GM18909 (cell line): ENCODE measurements around the gene CORIN.
A peak's percentile ranks its signal among the peaks of the same experiment; 100 is the strongest.
"Not testable (repeated sequence)": the region's sequence is repeated elsewhere in the genome, so short reads cannot be mapped to it uniquely, and the experiment has no call there.

Experiments used
- ATAC-seq: cut with Tn5 transposase; IDR thresholded peaks from one replicate; pipeline ENCODE4 v1.9.1; 2021; ENCODE audit warnings: mild to moderate bottlenecking; ENCODE audit not compliant: unreplicated experiment, poor library complexity

CORIN gene

GRCh38 chr4:47736146-47736545, 101.7 kb downstream of the CORIN start:
- no peak for ATAC-seq

DNA sequence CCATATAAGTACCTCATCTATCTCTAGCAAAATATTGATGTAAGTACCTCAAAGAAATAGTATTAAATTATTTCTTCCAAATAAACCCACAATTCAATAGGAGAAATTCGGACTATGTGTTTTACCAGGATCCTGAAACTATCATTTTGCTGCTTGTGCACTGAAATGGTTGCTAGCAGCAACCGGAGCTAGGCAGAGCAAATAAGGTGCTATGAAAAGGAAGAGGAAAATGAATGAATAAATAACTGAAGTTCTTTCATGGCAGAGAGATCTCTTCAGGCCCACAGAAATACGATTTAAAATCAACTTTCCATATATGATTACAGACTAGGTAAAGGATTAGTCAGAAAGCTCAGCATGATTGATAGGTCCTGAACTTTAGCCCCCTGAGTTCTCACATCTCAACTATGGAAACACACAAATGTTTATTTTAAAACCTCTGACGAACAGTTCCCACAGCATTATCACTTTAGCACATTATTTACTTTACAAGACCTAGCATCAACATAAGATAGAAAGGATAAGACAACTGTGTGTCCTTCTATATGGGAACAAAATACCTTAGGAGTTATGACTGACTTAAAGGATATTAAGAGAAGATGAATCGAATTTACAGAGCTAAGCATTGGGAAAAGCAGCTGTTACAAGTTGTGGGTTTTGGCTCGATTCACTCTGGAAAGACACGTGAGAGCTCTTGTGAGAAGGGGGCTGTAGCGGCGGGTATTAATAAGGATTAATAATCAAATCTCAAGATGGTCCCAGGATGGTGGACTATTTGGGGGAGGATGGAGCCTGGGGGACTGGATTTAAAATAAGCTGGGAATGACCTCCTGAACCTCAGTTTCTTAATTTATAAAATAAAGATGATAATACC, 104.3 kb downstream of the CORIN start:
- ATAC-seq, result no peak

DNA sequence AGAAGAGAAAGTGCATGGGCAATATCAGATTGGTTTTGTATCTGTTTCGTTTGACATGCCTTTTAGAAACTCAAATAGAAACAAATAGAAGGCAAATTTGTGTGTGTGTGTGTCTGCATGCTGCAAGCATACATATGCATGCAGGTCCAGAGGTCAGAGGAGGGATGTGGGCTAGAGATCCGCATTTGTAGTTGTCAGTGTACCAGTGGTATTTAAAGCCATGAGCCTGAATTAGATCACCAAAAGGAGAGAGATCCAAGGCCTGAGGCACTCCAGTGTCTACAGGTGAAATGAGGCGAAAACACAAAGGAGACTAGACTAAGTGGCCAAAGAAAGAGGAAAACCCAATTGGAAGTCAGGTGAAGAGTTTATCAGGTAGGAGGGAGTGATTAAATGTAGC, 106.7 kb downstream of the CORIN start:
- ATAC-seq, result no peak

- ATAC-seq, result no peak
These were observed 108.7 kb downstream of the CORIN start for GRCh38 chr4:47729131-47729680.

DNA sequence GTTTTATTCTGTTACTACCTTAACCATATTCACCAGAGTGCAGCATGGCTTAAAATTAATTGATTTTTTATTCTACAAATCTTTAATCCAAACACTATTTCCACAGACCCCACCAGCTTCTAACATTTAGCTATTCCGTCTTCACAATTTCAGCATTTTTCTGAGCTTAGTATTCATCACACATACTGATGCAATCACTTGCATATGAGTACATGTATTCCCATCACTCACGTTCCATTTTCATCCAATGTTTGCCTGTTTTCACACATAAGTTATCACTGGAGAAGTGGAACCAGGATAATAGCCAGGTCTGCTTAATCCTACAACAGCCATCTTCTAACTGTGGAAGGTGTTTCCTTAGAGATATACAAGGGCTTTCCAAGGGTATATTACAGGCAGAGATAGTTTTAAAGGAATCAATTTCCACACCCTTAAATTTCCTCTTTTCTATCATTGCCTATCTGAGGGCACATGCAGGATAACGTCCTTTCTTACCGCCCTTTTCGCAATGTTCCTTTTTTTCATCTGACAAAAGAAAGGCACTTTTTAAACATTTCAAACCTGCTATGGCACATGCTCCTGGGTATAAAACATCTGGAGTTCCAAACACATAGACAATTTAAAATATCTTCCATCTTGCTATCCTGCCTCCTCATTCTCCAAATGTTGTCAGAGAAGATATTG, 115.8 kb downstream of the CORIN start:
- no peak for ATAC-seq

- no peak for ATAC-seq
These were observed 116.4 kb downstream of the CORIN start for GRCh38 chr4:47721485-47721884.

DNA sequence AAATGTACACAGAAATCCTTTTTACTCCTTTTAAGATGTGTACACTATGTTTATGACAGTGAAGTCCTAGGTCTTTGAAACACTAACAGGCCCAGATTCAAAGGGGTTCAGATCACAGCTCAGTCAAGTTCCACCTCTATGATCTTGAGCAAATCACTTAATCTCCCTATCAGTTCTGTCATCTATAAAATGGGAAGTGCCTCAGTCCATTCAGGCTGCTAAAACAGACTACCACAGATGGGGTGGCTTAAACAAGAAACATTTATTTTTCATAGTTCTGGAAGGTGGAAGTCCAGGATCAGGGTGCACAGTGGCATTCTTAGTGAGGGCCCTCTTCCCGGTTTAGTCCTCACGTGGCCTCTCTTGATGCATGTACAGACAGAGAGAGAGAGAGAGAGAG, 117.1 kb downstream of the CORIN start:
- ATAC-seq, result no peak

GRCh38 chr4:47719576-47719975, 118.3 kb downstream of the CORIN start:
- no peak for ATAC-seq

DNA sequence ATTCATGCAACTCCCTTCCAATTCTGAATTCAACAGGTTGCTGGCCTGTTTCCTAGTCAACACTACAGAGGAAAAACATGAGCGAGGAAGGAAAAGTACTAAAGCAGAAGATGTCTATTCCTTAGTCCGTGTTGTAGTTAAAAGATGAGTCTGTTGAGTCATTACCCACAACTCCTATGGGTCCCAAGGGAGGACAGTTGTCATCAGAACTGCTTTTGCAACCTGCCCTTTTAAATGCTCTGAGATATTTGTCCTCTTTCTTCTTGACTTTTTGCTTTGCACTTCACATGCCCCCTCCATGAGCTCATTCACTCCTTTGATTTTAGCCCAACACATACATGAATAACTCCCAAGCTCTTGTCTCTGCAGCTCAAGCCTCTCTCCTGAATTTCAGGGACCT, 119.2 kb downstream of the CORIN start:
- ATAC-seq, result no peak

GRCh38 chr4:47717188-47717587, 120.7 kb downstream of the CORIN start:
- no peak for ATAC-seq

DNA sequence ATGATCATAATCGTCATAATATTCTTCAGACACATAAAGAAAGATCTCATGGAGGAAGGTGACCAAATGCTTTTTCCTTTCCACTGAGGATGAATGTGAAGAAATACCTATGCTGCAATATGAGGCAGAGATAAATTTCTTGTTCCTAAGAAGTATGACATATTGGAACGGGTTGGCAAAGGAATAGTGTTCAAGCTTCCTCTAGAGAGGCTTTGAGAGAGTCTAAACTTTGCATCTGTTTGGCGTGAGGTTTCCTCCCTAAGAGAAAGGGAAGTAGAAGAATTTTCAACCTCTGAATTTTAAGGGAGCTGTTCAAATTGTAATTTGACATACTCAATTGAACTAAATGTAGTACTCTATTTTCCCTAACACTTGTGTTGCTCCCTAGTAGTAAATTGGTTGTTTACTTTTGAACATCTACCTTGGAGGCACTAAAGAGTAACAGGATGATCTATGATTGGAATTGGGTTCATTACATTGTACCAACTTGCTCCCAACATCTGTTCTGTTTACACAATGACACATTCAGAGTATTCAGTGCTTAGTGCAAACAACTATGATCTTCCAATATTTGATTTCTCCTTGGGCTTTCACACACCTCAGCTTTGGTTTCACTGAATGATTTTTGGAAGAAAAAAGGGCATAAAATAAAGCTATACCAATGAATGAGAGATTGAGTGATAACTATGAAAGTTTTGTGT, 122.0 kb downstream of the CORIN start:
- no peak for ATAC-seq

DNA sequence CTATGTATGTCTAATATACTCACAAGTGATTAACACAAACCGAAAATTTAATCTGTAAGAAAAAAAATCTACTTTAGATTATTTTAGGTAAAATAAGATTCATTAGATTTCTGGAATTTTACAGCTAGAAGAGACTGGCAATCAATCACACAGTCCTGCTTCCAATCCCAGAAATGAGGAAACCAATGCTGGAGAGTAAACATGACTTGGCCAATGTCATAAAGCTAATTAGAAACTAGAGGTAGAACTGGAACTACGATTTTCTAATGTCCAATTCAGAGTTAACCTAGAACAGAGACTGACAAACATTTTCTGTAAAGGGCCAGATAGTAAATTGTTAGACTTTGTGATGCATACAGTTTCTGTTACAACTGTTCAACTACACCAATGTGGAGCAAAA, 123.6 kb downstream of the CORIN start:
- no peak for ATAC-seq

DNA sequence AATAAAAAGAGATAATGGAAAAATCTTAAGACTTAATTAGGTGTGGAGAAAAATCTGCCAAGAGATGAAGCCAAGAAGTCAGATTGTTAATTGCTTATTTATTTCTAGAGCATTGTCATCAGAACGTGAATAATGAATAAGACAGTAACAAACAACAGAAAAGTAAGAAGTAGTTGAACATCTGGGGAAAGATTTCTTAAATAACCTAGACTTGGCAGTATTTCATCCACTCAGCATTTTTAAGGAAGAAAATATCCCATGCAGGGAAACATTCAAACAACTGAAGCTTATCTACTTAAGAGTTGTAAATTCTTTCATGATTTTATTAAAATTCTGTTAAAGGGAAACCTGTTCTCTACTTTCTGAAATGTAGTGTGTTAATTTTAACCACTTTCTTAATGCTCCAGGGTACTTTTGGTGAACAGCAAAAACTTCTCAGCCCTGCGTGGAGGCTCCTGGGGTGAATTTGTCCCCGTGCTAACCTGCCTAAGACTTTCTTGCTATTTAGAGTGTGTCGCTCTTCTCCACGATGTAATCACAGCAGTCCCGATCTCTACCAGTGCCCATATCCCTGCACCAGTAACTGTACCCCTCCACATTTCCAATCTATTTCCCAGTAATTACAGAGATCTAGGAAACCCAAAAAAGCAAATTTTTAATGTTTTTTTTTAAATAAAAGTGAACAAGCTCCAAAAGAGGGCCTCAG, 124.6 kb downstream of the CORIN start:
- ATAC-seq, result no peak

DNA sequence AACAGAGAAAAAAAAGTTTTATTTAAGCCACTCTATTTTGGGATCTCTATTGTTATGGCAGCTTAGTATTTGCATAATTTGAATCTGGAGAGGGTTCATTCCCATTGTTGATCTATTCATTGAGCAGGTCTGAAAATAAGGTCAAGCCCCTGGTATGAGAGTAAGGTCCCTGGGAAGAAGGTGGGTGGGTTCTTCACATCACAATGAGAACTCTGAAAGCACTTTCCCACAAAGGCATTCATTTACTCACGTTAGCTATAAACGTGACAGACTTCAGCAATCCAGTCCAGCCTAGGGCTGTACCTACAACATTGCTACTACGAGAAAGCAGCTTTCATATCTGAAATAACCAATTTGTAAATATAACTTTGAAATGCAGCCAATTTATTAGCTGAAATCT, 126.2 kb downstream of the CORIN start:
- no peak for ATAC-seq

- ATAC-seq, result no peak
These were observed 126.7 kb downstream of the CORIN start for GRCh38 chr4:47711183-47711582.

DNA sequence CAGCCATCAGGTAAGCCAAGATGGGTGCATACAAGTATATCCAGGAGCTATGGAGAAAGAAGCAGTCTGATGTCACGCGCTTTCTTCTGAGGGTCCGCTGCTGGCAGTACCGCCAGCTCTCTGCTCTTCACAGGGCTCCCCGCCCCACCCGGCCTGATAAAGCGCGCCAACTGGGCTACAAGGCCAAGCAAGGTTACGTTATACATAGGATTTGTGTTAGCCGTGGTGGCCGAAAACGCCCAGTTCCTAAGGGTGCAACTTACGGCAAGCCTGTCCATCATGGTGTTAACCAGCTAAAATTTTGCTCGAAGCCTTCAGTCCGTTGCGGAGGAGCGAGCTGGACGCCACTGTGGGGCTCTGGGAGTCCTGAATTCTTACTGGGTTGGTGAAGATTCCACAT, 131.5 kb downstream of the CORIN start:
- ATAC-seq, result not testable (repeated sequence)

DNA sequence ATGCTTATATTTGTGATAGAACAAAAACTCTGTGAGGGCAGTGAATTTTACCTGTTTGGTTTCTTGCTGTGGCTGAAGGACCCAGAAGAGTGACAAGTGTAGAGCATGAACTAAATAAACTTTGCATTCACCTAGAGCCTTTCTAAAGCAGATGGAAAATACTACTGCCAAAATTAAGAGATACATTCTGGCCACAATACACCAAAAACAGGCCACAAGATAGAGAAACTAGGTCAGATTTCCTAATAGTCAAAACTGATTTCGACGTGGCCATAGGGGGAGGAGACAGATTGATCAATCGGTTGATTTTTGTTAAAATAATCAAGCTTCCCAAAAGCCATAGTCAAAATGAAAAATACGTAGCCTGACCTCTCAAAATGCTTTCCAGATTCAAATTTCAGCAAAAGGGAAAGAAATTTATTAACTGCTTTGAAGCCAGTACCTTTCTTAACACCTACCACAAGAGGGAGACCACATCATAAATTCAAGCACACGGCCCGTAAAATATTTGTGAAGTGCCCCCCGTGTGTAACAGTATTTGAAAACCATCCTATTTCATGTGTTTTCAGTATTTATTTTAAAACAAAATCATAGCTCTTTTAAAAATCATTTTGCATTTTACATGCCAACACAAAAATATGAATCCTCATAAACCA, 132.4 kb downstream of the CORIN start:
- ATAC-seq, result no peak

DNA sequence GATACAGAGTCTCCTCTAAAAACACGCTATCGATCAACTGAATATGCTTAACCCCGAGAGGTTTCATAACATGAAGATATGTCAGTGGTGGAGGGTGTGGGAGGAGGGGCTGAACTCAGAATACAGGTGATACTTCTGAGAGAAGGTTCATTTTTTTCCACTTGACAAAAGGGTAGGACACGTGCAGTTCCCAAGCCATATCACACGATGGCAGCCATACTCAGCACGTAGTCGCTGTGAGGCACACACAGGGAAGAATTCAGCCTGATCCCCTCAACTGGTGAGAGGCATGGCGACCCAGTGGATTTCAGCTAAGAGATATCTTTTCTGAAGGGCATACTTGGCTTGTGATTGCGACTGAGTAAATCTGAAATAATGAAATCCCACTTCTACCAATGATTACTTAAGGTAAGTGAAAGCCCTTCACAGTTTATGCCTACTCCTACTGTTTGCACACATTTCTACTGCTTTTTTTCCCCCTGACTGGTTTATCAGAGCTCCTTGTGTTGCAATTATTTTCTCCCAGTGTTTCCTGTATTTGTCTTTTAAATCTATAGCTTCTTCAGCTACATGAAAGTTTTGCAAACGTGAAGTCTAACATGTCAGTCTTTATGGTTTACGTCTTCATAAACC, 133.1 kb downstream of the CORIN start:
- ATAC-seq, result peak; percentile 75

DNA sequence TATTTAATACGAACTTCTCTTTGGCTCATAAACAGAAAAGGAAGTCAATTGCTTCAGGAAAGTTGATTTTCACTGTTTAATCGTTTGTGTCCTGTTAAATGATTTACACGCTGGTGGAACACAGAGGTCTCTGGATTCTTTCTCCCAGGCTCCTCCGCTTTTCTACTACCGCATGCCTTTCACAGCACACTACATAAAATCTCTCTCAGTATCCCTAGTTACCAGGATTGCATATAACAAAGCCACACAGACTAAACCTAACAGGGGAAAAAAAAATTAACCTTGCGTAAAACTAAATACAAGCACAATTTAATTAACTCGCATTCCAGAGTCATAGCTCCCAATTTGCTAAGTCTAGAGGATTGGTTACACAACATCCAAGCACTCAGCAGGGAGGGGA, 133.9 kb downstream of the CORIN start:
- no peak for ATAC-seq
